ENCODE data around the gene TAF9B.
"Not testable (repeated sequence)": the region's sequence is repeated elsewhere in the genome, so short reads cannot be mapped to it uniquely, and the experiment has no call there.

TAF9B gene

GRCh38 chrX:78102091-78102490 is 37.4 kb downstream of the TAF9B start:
- DNase-seq (ENCODE audit: low read depth): no peak
- H3K4me3 ChIP-seq (ENCODE audit: low read length): no peak overlapping the region
- no peak for TF ChIP-seq CTCF (conservative IDR thresholded peaks at IDR 0.05; ENCODE audit: low read depth, low read length)

- no peak for DNase-seq (ENCODE audit: low read depth)
- TF ChIP-seq CTCF (conservative IDR thresholded peaks at IDR 0.05; ENCODE audit: low read depth, low read length): no peak
- H3K4me3 ChIP-seq (ENCODE audit: low read length): no peak overlapping the region
These were observed 41.3 kb downstream of the TAF9B start for GRCh38 chrX:78098108-78098507.

- TF ChIP-seq CTCF (conservative IDR thresholded peaks at IDR 0.05; ENCODE audit: low read depth, low read length): peak; percentile 54
- H3K4me3 ChIP-seq (ENCODE audit: low read length): no peak overlapping the region
- DNase-seq (ENCODE audit: low read depth): no peak
These were observed 47.2 kb downstream of the TAF9B start for GRCh38 chrX:78092296-78092695.

- not testable (repeated sequence) for DNase-seq (ENCODE audit: low read depth); H3K4me3 ChIP-seq (ENCODE audit: low read length)
These were observed 58.0 kb downstream of the TAF9B start for GRCh38 chrX:78081413-78081812.

Measured in retinal pigment epithelial cell (primary cell).